ENCODE measurements around the gene DMKN.
A peak's percentile ranks its signal among the peaks of the same experiment; 100 is the strongest.

The DMKN gene

DNA sequence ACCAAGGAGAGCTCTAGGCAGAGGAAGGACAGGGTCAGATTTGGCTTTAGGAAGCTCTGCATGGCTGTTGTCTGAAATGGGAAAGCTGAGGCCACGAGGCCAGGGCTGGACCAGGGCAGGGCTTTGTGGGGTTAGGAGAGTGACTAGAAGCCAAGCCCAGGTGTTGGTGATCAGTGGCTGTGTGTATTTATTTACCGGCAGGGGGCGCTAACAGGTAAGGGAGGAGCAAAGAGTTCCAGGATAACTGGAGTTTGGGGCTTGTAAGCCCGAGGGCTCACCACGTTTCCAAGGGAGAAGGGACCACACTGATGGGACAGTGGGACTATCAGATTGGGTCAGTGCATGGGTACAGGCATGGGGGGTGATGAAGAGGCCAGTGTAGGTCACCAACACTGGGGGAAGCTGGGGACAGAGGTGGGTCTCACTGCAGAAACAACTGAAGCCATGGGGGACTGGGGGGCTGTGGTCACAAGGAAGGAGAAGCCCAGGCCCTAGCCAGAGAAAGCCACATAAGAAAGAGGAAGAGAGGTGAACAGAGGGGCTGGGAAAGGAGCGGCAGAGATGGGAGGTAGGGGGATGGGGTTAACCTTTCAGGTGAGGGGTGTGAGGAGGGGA lies 35.8 kb upstream of the DMKN start:
- peak; percentile 78 for DNase-seq (ENCODE audit: low spot score)

DNA sequence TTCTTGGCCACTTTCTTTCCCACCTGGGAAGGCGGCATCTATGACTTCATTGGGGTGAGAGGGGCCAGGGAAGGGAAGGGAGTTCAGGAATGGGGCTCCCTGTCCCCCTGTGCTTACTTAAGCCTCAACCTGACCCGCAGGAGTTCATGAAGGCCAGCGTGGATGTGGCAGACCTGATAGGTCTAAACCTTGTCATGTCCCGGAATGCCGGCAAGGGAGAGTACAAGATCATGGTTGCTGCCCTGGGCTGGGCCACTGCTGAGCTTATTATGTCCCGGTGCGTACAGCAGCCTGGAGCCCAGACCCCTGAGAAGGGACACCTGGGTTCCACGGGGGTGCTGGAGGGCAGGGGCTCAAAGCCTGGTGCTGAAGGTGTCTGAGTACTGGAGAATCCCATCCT lies 33.1 kb upstream of the DMKN start:
- DNase-seq (ENCODE audit: low spot score) = no peak

- DNase-seq (ENCODE audit: low spot score) = peak; percentile 65
Observed at GRCh38 chr19:35545855-35546381, 32.5 kb upstream of the DMKN start.

- peak; percentile 99 for DNase-seq (ENCODE audit: low spot score)
Observed at GRCh38 chr19:35545001-35545854, 31.8 kb upstream of the DMKN start, which contains the start of gene TMEM147. Gene TMEM147, plus strand, starts transcription at chr19:35545626. Its CDS starts 114 bp downstream, at chr19:35545740.

DNA sequence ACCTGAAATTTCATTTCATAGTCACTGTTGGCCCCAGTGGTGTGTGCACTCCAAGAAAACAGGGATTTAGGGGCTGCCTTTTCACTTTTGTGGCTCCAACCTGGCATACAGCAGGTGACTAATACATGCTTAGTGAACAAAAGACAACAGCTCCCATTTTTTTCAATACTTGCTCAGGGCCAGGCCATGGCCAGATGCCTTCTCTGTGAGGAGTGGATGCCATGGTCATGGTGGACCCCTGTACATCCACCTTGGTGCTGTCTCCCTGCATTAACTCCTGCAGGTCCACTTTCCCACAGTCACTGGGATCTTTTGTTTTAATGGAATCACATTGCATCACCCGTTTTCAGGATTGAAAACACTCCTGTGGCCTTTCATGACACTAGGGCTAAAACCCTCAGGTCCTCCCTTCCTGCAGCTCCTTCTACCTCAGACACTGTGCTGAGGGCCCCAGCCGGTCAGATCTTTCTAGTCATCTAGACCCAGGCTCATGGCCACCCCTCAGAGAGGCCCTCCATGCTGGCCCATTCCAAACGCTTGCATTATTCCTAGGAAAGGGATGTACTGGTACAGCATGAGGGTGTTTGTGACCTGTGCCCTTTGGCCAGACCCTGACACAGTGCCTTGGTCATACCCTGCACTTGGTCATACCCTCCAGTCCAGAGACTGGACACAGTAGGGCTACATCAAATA lies 30.8 kb upstream of the DMKN start:
- DNase-seq (ENCODE audit: low spot score) = no peak

DNA sequence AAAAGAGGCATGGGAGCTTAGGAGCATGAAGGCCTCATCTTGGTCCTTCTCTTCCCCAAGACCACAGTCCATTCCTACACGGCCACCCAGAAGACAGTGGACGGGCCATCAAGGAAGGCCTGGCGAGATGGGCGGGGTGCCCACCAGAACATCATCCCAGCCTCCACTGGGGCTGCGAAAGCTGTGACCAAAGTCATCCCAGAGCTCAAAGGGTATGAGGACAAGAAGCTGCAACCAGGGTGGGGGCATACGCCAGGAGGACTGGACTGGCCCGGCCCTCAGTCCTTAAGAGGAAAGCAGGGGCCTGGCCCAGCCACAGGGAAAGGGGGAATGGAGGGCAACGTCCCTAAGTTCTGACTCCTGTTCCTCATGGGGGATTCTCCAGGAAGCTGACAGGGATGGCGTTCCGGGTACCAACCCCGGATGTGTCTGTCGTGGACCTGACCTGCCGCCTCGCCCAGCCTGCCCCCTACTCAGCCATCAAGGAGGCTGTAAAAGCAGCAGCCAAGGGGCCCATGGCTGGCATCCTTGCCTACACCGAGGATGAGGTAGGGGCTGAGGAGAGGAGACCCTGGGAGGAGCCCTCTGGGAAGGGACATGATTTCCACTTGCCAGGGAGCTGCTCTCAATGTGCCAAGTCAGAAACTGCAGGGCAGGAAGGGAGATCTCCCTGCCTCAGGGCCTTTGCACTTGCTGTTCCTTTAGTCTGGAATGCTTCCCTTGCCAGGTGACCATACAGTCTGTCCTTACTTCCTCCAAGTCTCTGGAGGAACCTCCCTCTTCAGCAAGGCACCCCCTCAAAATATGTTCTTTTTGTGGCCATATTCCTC lies 30.0 kb upstream of the DMKN start:
- no peak for DNase-seq (ENCODE audit: low spot score)

DNA sequence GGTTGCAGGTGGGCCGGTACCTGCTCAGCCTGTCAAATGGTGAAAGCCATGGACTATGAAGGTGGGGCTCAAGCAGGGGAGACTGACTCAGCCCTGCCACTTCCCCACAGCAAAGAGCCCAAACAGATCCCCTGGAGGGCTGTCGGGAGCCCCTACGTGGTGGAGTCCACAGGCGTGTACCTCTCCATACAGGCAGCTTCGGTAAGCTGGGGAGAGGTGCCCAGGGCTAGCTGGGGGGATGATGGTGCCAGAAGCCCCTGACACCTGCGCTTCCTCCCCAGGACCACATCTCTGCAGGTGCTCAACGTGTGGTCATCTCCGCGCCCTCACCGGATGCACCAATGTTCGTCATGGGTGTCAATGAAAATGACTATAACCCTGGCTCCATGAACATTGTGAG lies 28.8 kb upstream of the DMKN start:
- DNase-seq (ENCODE audit: low spot score) = no peak

DNA sequence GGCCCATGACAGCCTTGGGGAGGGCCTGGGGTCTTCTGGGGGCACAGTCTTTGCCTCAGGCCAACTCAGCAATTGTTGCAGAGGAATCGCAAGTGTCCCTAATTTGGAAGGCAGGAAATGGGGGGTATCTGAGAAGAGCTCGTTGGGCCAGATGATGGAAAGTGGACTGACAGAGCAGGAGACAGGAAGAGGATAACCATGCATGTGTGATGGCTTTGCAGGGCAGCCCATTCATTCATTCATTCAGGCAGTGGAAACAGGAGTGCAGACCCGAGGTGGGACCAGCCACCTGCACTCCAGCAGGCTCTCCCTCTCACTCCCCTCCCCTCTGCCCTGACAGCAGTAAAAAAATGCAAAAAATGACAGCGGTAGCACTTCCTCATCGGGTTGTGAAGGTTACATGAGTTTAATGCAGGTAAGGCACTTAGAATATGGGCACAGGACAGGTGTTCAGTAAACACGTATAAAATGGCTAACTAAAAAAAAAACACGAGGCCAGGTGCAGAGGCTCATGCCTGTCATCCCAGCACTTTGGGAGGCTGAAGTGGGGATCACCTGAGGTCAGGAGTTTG lies 27.0 kb upstream of the DMKN start:
- no peak for DNase-seq (ENCODE audit: low spot score)

DNA sequence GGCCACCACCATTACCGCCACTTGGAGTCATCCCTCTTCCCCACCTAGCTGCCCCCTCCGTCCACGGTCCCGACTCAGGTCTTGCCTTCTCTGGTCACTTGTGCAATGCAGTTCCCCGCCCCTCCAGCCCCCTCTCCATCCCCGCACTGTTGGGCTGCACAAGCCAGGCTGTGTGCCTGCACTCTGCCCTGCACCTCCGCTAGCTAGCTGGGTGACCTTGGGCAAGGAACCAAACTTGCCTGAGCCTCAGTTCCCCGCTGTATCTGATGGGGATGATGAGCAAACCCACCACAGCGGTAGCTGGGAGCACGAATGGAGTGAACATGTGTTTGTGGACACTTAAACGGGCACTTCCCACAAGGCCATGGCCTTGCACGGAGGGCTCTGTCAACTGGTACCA lies 26.4 kb upstream of the DMKN start:
- DNase-seq (ENCODE audit: low spot score) = no peak

DNA sequence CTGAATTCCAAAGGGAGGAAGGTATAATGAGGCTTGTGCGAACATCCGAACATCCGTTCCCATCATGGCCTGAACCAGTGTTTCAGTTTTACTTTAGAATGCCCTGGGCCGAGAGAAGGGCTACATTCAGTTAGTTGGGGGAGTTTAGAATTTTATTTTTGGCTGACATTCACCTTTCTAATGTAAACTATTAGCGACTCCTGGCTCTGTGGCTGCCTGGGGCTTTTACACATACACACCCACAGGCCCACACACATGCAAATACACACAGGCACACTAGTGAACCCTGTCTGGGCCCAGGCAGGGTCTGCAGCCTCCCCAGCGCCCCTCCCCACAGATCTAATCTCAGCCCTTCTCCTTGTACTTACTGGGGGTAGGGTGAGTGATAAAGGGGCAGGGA lies 25.9 kb upstream of the DMKN start:
- no peak for DNase-seq (ENCODE audit: low spot score)

GRCh38 chr19:35534803-35535480 lies 21.5 kb upstream of the DMKN start:
- no peak for DNase-seq (ENCODE audit: low spot score)

DNA sequence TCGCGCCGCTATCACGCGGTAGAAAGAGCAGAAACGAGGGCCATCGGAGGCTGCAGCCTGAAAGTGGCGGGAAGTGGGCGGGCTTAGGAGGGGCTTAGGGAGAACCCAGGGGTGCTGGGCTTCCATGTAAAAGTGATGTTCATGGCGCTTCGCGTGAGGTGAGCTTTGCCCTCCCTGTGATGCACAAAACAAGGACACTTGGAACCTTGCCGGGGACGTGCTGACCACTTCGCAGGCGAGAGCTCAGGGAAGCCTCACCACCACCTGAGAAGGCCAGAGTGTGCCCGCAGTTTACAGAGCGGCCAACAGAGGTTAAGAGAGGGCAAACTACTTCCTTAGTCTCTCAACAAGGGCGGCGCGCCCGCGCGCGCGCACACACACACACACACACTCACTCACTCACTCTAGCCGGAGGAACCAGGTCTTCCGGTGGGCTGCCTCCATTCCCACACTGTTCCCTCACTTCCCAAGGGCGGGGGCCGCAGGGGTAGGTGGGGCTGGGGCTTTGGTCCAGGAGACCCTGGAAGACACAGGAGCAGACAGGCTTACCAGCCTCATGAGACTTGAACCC lies 20.5 kb upstream of the DMKN start:
- no peak for DNase-seq (ENCODE audit: low spot score)

- DNase-seq (ENCODE audit: low spot score) = no peak
Observed at GRCh38 chr19:35533201-35533821, 19.9 kb upstream of the DMKN start, which contains the start of gene GAPDHS. Gene GAPDHS, plus strand, starts transcription at chr19:35533456. Its CDS starts 72 bp downstream, at chr19:35533528.

GRCh38 chr19:35531291-35531690 lies 17.8 kb upstream of the DMKN start:
- no peak for DNase-seq (ENCODE audit: low spot score)

GRCh38 chr19:35529241-35530218 lies 16.1 kb upstream of the DMKN start:
- no peak for DNase-seq (ENCODE audit: low spot score)

GRCh38 chr19:35528218-35529038 lies 15.0 kb upstream of the DMKN start, which contains the start of gene SBSN:
Gene SBSN, minus strand, starts transcription at chr19:35528311. Its CDS starts 30 bp downstream, at chr19:35528281.
- DNase-seq (ENCODE audit: low spot score) = no peak

DNA sequence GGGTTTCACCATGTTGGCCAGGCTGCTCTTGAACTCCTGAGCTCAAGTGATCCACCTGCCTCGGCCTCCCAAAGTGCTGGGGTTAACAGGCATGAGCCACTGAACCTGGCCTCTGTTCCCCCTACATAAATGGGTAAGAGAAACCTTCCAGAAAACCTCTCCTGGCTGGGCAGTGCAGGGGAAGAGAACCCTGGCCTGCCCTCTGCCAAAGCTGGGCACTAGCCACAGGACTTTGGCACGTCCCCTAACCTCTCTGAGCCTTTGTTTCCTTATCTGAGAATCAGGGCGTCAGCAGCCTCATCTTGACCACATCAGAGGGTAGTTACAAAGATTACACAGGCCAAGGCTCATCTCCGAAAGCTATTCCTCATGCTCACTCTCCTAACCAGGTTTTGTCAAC lies 12.4 kb upstream of the DMKN start:
- no peak for DNase-seq (ENCODE audit: low spot score)
